OCI-LY1 (cell line): Measurements from ENCODE around the gene PDE1A.

Source experiments
- CTCF ChIP-seq: fragments of 200-600 bp; sonication (generic), shearing (Covaris generic); IDR thresholded peaks from 2 replicates; pipeline ENCODE4 v1.5.1; 2017; ENCODE audit warnings: mild to moderate bottlenecking, antibody characterized with exemption, low read length, moderate library complexity, mixed read lengths
- EZH2 ChIP-seq: fragments of 200-600 bp; sonication (generic), shearing (Covaris generic); IDR thresholded peaks from 2 replicates; pipeline ENCODE4 v1.8.0; 2017; ENCODE audit warnings: borderline replicate concordance, mixed run types, mild to moderate bottlenecking, antibody characterized with exemption, low read length, moderate library complexity, mixed read lengths

- TF ChIP-seq CTCF = no peak
- TF ChIP-seq EZH2 = no peak
Observed at GRCh38 chr2:182266909-182267308, 159.9 kb downstream of the PDE1A start.
